A673 (cell line): ENCODE results near the gene RNF123.
"Not testable (repeated sequence)": the region's sequence is repeated elsewhere in the genome, so short reads cannot be mapped to it uniquely, and the experiment has no call there.

ENCODE experiments used
- EZH2 ChIP-seq: fragments of 200-600 bp; sonication (generic); IDR thresholded peaks from 2 replicates; pipeline ENCODE4 v1.6.1; 2017; ENCODE audit warnings: borderline replicate concordance, low read depth, mild to moderate bottlenecking, mixed read lengths, antibody characterized with exemption, low read length; ENCODE audit not compliant: poor library complexity, severe bottlenecking
- TF ChIP-seq, protein P1 (sequence below): fragments of 300-800, 200-600 bp; sonication (generic); conservative IDR thresholded peaks from 2 replicates; pipeline ENCODE4 v1.5.1; 2017; ENCODE audit warnings: low read depth, mild to moderate bottlenecking, antibody characterized with exemption, low read length, moderate library complexity, mixed read lengths

- TF ChIP-seq, protein P1, sequence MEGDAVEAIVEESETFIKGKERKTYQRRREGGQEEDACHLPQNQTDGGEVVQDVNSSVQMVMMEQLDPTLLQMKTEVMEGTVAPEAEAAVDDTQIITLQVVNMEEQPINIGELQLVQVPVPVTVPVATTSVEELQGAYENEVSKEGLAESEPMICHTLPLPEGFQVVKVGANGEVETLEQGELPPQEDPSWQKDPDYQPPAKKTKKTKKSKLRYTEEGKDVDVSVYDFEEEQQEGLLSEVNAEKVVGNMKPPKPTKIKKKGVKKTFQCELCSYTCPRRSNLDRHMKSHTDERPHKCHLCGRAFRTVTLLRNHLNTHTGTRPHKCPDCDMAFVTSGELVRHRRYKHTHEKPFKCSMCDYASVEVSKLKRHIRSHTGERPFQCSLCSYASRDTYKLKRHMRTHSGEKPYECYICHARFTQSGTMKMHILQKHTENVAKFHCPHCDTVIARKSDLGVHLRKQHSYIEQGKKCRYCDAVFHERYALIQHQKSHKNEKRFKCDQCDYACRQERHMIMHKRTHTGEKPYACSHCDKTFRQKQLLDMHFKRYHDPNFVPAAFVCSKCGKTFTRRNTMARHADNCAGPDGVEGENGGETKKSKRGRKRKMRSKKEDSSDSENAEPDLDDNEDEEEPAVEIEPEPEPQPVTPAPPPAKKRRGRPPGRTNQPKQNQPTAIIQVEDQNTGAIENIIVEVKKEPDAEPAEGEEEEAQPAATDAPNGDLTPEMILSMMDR: not testable (repeated sequence)
- TF ChIP-seq EZH2: not testable (repeated sequence)
Measured at GRCh38 chr3:49748874-49749273, 59.5 kb downstream of the RNF123 start.
